ENCODE measurements around the gene PIK3CG. TPM values are rescaled to one million over a fixed set of nuclear protein-coding genes. Genes with fewer than 3 reads are reported as not detected.

Gene PIK3CG
- total RNA-seq, 1 experiment from 2014 or later = 0.05 TPM

DNA sequence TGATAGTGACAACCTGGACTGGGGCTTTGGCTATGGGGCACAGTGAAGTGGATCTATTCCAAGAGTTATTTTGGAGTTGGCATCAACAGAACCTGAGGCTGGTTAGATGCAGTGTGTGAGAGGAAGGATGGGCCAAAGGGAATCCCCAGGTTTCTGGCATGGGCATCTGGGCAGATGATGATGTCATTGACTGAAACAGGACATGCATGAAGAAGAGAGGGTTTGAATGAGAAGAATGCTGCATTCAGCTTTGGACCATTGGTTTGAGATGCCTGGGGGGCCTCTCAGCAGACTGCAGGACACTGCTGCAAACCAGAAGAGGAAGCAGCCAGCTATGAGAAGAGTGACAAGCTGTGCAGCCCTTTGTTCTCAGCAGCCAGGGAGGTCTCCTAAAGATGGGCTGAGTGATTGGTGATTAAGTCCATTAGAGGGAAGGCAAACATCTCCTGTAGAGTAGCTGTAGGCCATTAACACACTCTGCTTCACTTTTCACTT is 23.1 kb upstream of the PIK3CG start:
- no peak overlapping the region for H3K4me3 ChIP-seq (replicated peaks in 1 of 2; ENCODE audit: low read depth in 1 of 2, low read length in 2 of 2)
- H3K27me3 ChIP-seq (ENCODE audit: insufficient read depth, low read length) = no peaks in the 10 kb centered on the region
- DNase-seq (ENCODE audit: low read depth, low spot score) (no peak), ATAC-seq (no peak)
- no peaks in the 10 kb centered on the region for H3K9me2 ChIP-seq (ENCODE audit: insufficient read depth)
- BruUV-seq (replicated peaks) = no TSS peak
- no peak overlapping the region for H3K4me2 ChIP-seq (ENCODE audit: low read length)
- H3K9me3 ChIP-seq (ENCODE audit: control insufficient read depth in 1 of 2, insufficient read depth in 1 of 2, low read depth in 1 of 2, low read length in 2 of 2) = 0 out of 4 replicates have a peak, but pooled peaks cover 0 to 3% of the 10 kb centered on the region in 2 experiments
- no peaks in the 10 kb centered on the region for H4K20me1 ChIP-seq (ENCODE audit: insufficient read depth)
- no peaks in the 10 kb centered on the region for H3K36me3 ChIP-seq (ENCODE audit: control insufficient read depth in 1 of 2, insufficient read depth in 2 of 2, low read length in 2 of 2)
- H3K27ac ChIP-seq (ENCODE audit: low read depth, low read length) = no peak overlapping the region
- TF ChIP-seq EZH2phosphoT487 (IDR thresholded peaks at IDR 0.05; ENCODE audit: borderline replicate concordance) = no peak
- H2AFZ ChIP-seq (ENCODE audit: low read depth, low read length, poor library complexity, severe bottlenecking) = no peak overlapping the region
- POLR2A ChIA-PET = no interaction called here
- no peaks in the 10 kb centered on the region for H3K79me2 ChIP-seq (ENCODE audit: insufficient read depth, low read length)
- H3K9ac ChIP-seq (ENCODE audit: low read length) = no peak overlapping the region
- no peaks in the 10 kb centered on the region for H3K4me1 ChIP-seq (ENCODE audit: control insufficient read depth in 1 of 2, insufficient read depth in 2 of 2, low read length in 2 of 2)
- CTCF ChIA-PET = no interaction called here
- intact Hi-C loops (cut with micrococcal nuclease) = no loop called here
- RAD21 ChIA-PET (ENCODE audit: low non-redundant PET in 1 of 2, low total read pairs in 2 of 2, uncharacterized antibody in 2 of 2, unreplicated experiment in 2 of 2) = no interaction called here

DNA sequence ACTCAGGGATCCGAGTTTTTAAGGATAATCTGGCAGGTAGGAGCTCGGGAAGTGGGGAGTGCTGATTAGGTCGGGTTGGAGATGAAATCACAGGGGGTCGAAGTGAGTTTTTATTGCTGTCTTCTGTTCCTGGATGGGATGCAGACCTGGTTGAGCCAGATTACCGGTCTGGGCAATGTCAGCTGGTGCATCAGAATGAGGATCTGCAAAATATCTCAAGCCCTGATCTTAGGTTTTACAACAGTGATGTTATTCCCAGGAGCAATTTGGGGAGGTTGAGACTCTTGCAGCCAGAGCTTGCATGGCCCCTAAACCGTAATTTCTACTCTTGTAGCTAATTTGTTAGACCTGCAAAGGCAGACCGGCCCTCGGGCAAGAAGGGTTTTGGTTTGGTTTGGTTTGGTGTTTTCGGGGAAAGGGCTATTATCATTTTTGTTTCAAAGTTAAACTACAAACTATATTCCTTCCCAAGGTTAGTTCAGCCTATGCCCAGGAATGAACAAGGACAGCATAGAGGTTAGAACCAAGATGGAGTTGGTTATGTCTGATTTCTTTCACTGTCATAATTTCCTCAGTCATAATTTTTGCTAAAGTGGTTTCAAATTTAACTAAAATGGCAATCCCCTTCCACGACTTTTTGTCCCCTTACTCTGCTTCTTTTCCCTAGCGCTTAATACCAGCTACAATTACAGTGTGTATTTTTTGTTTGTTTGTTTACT is 20.6 kb upstream of the PIK3CG start:
- Histone ChIP-seq H2AFZ (ENCODE audit: low read depth, low read length, poor library complexity, severe bottlenecking) (no peak overlapping the region), H3K4me3 (replicated peaks in 1 of 2; ENCODE audit: low read depth in 1 of 2, low read length in 2 of 2) (no peak overlapping the region), H3K9ac (ENCODE audit: low read length) (no peak overlapping the region), H4K20me1 (ENCODE audit: insufficient read depth) (no peaks in the 10 kb centered on the region), H3K79me2 (ENCODE audit: insufficient read depth, low read length) (no peaks in the 10 kb centered on the region), H3K4me2 (ENCODE audit: low read length) (no peak overlapping the region), H3K4me1 (ENCODE audit: control insufficient read depth in 1 of 2, insufficient read depth in 2 of 2, low read length in 2 of 2) (peaks cover 0 to 3% of the 10 kb centered on the region in 2 experiments; a peak in 1 of 4 replicates), H3K36me3 (ENCODE audit: control insufficient read depth in 1 of 2, insufficient read depth in 2 of 2, low read length in 2 of 2) (no peaks in the 10 kb centered on the region), H3K9me3 (ENCODE audit: control insufficient read depth in 1 of 2, insufficient read depth in 1 of 2, low read depth in 1 of 2, low read length in 2 of 2) (no peaks in the 10 kb centered on the region), H3K27ac (ENCODE audit: low read depth, low read length) (no peak overlapping the region), H3K27me3 (ENCODE audit: insufficient read depth, low read length) (no peaks in the 10 kb centered on the region), H3K9me2 (ENCODE audit: insufficient read depth) (no peaks in the 10 kb centered on the region)
- no TSS peak for BruUV-seq (replicated peaks)
- ChIA-PET POLR2A (no interaction called here), RAD21 (ENCODE audit: low non-redundant PET in 1 of 2, low total read pairs in 2 of 2, uncharacterized antibody in 2 of 2, unreplicated experiment in 2 of 2) (no interaction called here), CTCF (no interaction called here)
- intact Hi-C loops (cut with micrococcal nuclease) = no loop called here
- DNase-seq (ENCODE audit: low read depth, low spot score) (no peak), ATAC-seq (no peak)
- TF ChIP-seq POLR2A (IDR thresholded peaks at IDR 0.05; ENCODE audit: borderline replicate concordance, extremely low read depth, insufficient read depth, insufficient read length) (no peak), CEBPB (IDR thresholded peaks at IDR 0.05; ENCODE audit: low read depth) (no peak), ZFX (IDR thresholded peaks at IDR 0.05) (no peak)

All from HCT116 (cell line).